HAP-1 (cell line): Measurements from ENCODE around the gene DHPS.

Experiments
- DNase-seq, 2 experiments: peaks; one replicate each; pipeline ENCODE4 v3.0.0-alpha.2; 2016 to 2020; ENCODE audit warnings: low spot score in 2 of 2
- H3K27me3 ChIP-seq: fragments of 250-450 bp; sonication (Bioruptor Pico); 2 replicates; pipeline ENCODE4 v1.5.1; 2020; ENCODE audit warnings: low read depth, mild to moderate bottlenecking, moderate library complexity
- H3K36me3 ChIP-seq: fragments of 250-450 bp; sonication (Bioruptor Pico); replicated peaks from 2 replicates; pipeline ENCODE4 v1.5.1; 2020; ENCODE audit warnings: mild to moderate bottlenecking
- H3K4me1 ChIP-seq: fragments of 250-450 bp; sonication (Bioruptor Pico); 2 replicates; pipeline ENCODE4 v1.5.1; 2020; ENCODE audit warnings: mild to moderate bottlenecking
- H3K4me3 ChIP-seq: fragments of 250-450 bp; sonication (Bioruptor Pico); 2 replicates; pipeline ENCODE4 v1.5.1; 2020; ENCODE audit warnings: mild to moderate bottlenecking, moderate library complexity
- H3K9me3 ChIP-seq: fragments of 250-450 bp; sonication (Bioruptor Pico); 2 replicates; pipeline ENCODE4 v1.5.1; 2020; ENCODE audit warnings: mild to moderate bottlenecking, moderate library complexity
- in situ Hi-C: fragments of 300-500 bp; cut with MboI; formaldehyde crosslinking; loops from 3 replicates; pipeline ENCODE4 v1.14.3; 2020; ENCODE audit warnings: low sequenced_read_pairs, inconsistent platforms, mixed read lengths

Gene DHPS

GRCh38 chr19:12676384-12676792, 5.3 kb downstream of the DHPS start:
- H3K27me3 ChIP-seq = no peaks in the 10 kb centered on the region
- no peaks in the 10 kb centered on the region for H3K9me3 ChIP-seq
- no peaks in the 10 kb centered on the region for H3K4me1 ChIP-seq
- peaks cover 76% of the 10 kb centered on the region for H3K36me3 ChIP-seq
- no peak overlapping the region for H3K4me3 ChIP-seq
- in situ Hi-C loops = no loop called here
- peak; percentile 60 to 96 for DNase-seq

DNA sequence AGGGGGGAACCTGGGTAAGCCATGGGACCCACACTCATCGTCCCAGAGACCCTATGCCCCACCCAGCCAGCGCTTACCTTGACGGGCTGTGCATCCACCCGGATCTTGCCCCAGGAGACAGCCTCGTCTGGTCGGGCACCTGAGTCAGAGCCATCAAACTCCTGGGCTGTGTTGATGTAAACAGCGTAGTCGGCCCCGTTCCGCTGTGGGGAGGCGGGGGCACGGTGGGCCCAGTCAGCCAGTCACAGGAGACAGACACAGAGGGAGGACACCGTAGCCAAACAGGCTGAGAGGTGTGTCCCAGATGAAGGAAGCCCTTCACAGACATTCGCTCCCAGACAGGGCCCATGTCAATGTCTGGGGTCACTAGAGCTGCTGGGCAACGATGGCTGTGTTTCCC, 5.7 kb downstream of the DHPS start:
- no peak overlapping the region for H3K4me3 ChIP-seq
- no peaks in the 10 kb centered on the region for H3K27me3 ChIP-seq
- no peak for DNase-seq
- in situ Hi-C loops = no loop called here
- no peaks in the 10 kb centered on the region for H3K4me1 ChIP-seq
- H3K9me3 ChIP-seq = no peaks in the 10 kb centered on the region
- peaks cover 76% of the 10 kb centered on the region for H3K36me3 ChIP-seq

- H3K4me1 ChIP-seq = peaks cover 2% of the 10 kb centered on the region; the same call in 1 of the 2 replicates
- DNase-seq = no peak
- no peaks in the 10 kb centered on the region for H3K9me3 ChIP-seq
- peaks cover 76% of the 10 kb centered on the region for H3K36me3 ChIP-seq
- H3K4me3 ChIP-seq = no peak overlapping the region
- in situ Hi-C loops = no loop called here
- no peaks in the 10 kb centered on the region for H3K27me3 ChIP-seq
Observed at GRCh38 chr19:12675399-12675798, 6.3 kb downstream of the DHPS start.

DNA sequence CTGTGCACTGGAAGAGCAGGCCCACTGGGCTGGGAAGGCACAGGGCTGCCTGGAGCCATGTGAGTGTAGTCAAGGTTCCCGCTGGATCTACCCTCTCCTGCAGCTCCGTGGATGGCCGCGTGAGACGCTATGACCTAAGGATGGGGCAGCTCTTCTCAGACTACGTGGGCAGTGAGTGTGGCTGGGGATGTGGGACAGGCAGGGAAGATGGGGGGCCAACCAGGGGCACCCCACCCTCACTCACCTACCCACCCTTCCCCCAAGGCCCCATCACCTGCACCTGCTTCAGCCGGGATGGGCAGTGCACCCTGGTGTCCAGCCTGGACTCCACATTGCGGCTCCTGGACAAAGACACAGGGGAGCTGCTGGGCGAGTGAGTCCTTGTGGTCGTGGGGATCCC, 8.9 kb downstream of the DHPS start:
- in situ Hi-C loops = loop anchor here (5.0 kb wide), 1 partner anchor 110 kb away; no protein-coding TSS in a partner anchor
- DNase-seq = no peak
- Histone ChIP-seq H3K36me3 (peaks cover 64% of the 10 kb centered on the region), H3K4me3 (no peak overlapping the region), H3K9me3 (peaks cover 7% of the 10 kb centered on the region; the same call in 1 of the 2 replicates), H3K27me3 (no peaks in the 10 kb centered on the region), H3K4me1 (peaks cover 11% of the 10 kb centered on the region)

DNA sequence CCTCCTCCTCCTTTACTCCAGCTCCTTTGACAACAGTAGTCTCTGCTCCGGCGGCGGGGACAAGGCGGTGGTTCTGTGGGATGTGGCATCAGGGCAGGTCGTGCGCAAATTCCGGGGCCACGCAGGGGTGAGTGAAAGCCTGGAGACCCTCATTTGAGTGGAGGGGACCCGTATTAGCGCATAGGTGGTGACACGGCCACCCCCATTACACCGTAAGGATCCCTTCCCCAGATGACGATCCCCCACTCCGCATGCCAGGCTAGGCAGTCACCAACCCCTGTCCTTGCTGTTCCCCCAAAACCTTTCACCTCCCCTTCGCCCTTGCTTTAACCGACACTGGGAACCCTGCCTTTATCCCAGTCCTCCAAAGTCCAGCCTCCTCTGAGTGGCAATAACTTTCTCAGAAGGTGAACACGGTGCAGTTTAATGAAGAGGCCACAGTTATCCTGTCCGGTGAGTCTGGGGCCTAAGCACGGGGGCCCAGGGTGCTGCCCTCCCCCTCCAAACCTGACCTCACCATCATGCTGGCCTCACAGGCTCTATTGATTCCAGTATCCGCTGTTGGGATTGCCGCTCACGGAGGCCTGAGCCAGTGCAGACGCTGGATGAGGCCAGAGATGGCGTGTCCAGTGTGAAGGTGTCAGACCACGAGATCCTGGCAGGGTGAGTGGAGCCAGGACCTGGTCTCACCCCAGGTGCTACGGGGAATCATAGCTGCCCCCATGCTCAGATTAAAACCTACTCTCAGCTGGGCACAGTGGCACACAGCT, 11.3 kb downstream of the DHPS start:
- in situ Hi-C loops = loop anchor here (5.0 kb wide), 1 partner anchor 108 kb away; no protein-coding TSS in a partner anchor
- H3K9me3 ChIP-seq = peaks cover 7% of the 10 kb centered on the region; the same call in 1 of the 2 replicates
- H3K4me3 ChIP-seq = peak overlapping the region; percentile 97
- peaks cover 21% of the 10 kb centered on the region for H3K4me1 ChIP-seq
- DNase-seq = no peak
- H3K27me3 ChIP-seq = no peaks in the 10 kb centered on the region
- peaks cover 41% of the 10 kb centered on the region for H3K36me3 ChIP-seq

GRCh38 chr19:12669270-12670158, 12.2 kb downstream of the DHPS start:
- Histone ChIP-seq H3K4me3 (peak overlapping the region; percentile 97), H3K36me3 (peaks cover 39% of the 10 kb centered on the region), H3K4me1 (peaks cover 21% of the 10 kb centered on the region), H3K27me3 (no peaks in the 10 kb centered on the region), H3K9me3 (peaks cover 7% of the 10 kb centered on the region; the same call in 1 of the 2 replicates)
- in situ Hi-C loops = loop anchor here (5.0 kb wide), 1 partner anchor 107 kb away; no protein-coding TSS in a partner anchor
- peak; percentile 80 to 82 for DNase-seq

- DNase-seq = peak in 1 of 2 experiments; percentile 51
- H3K9me3 ChIP-seq = peaks cover 7% of the 10 kb centered on the region; the same call in 1 of the 2 replicates
- H3K4me3 ChIP-seq = peak overlapping the region; percentile 97
- H3K27me3 ChIP-seq = no peaks in the 10 kb centered on the region
- peaks cover 21% of the 10 kb centered on the region for H3K4me1 ChIP-seq
- peaks cover 39% of the 10 kb centered on the region for H3K36me3 ChIP-seq
- in situ Hi-C loops = no loop called here
Observed at GRCh38 chr19:12668932-12669269, 12.8 kb downstream of the DHPS start.

DNA sequence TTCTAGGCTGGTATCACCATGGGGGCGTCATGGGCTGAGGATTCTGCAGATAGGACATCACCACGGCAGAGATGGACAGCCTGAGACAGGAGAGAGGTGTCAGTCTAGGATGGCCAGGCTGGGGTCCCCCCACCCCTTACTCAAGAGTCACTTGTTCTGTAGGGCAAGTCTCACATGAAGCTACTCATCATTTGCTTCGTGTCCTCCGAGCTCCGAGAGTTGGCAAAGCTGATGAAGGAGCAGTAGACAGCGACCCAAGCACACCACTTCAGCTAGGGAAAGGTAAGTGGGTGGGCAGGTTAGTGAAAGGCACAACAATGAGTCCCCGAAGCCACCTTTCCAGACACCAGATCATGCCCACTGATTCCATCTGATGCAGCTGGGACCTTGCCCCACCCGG, 13.3 kb downstream of the DHPS start:
- Histone ChIP-seq H3K27me3 (no peaks in the 10 kb centered on the region), H3K9me3 (peaks cover 7% of the 10 kb centered on the region; the same call in 1 of the 2 replicates), H3K36me3 (peaks cover 40% of the 10 kb centered on the region), H3K4me3 (peak overlapping the region; percentile 97), H3K4me1 (peaks cover 21% of the 10 kb centered on the region)
- no peak for DNase-seq
- in situ Hi-C loops = no loop called here

- H3K27me3 ChIP-seq = no peaks in the 10 kb centered on the region
- DNase-seq = no peak
- H3K9me3 ChIP-seq = peaks cover 7% of the 10 kb centered on the region; the same call in 1 of the 2 replicates
- peaks cover 21% of the 10 kb centered on the region for H3K4me1 ChIP-seq
- H3K36me3 ChIP-seq = peaks cover 45% of the 10 kb centered on the region
- in situ Hi-C loops = no loop called here
- no peak overlapping the region; the same call in 1 of the 2 replicates for H3K4me3 ChIP-seq
Observed at GRCh38 chr19:12667731-12668302, 13.9 kb downstream of the DHPS start.

DNA sequence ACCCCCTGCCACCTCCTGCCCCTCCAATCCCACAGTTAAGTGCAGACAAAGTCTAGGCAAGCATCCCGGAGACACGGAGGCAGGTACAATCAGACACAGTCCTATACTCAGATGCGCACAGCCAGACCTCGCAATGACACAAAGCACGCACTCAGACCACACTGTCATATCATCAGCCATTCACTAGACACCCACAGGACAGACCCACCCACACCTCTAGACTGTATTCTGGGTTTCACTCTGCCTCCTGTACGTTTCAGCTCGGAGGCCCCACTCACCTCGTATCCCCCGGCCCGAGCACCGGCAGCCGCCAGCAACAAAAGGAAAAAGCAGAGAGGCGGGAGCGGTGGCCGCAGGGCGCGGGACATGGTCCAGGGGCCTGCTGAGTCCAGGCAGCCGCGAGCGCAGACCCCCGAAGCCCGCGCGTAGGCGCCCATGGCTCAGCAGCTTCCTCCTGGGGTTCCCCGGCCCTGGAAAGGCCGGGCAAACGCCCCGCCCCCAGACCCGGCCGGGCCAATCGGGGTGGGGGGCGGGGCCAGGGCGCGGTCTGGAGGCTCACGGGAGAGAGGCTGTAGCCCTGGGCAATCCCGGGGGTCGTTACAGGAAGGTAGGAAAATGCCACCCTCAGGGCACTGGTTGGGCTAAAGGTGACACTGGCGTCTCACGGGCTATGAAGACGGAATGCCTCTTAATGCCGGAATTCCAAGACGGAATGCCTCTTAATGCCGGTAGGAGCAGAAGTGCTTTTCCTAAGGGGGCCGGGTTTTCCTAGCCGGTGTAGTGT, 15.2 kb downstream of the DHPS start, which contains the start of the genes MAN2B1 and WDR83:
Gene MAN2B1 (minus strand): TSS at position 478 of the 784 bp plus-strand sequence. CDS start 41 bp downstream, at position 437.
Gene WDR83 (plus strand): TSS at position 543 of the 784 bp plus-strand sequence. CDS start 2,984 bp downstream, outside the sequence.
- Histone ChIP-seq H3K9me3 (peaks cover 7% of the 10 kb centered on the region; the same call in 1 of the 2 replicates), H3K4me1 (peaks cover 21% of the 10 kb centered on the region), H3K4me3 (peak within 1 kb of the TSS; percentile 91), H3K36me3 (peaks cover 40% of the 10 kb centered on the region), H3K27me3 (no peaks in the 10 kb centered on the region)
- in situ Hi-C loops = no loop called here
- peak; percentile 78 to 90 for DNase-seq

DNA sequence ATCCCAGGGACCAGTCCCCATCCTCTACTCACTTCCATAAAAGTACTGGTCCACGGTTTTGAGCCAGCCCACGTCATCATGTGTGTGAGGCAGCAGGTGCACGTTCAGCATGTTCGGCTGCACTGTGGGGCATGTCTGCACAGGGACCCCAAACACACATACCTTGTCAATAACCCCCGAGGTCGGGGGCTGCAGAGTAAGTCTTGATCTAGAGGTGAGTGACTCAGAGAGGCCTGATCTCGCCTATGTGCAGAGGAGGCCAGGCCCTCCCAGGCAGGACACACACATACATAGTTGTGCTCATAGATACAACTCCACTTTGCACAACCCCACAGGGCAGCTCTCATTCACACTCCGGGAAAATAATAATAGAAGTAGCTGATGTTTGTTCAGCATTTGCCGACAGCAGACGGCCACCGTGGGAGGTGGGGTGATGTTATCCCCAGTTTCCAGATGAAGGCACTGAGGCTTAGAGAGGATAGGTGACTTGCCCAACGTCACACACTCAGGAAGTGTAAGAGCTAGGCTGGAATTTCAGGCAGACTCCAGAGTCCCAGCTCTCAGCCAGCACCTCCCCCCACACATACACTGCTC, 15.9 kb downstream of the DHPS start:
- peaks cover 45% of the 10 kb centered on the region for H3K36me3 ChIP-seq
- H3K4me3 ChIP-seq = peak overlapping the region; percentile 91
- in situ Hi-C loops = no loop called here
- H3K9me3 ChIP-seq = peaks cover 7% of the 10 kb centered on the region; the same call in 1 of the 2 replicates
- no peak for DNase-seq
- no peaks in the 10 kb centered on the region for H3K27me3 ChIP-seq
- peaks cover 21% of the 10 kb centered on the region for H3K4me1 ChIP-seq

GRCh38 chr19:12665281-12665573, 16.5 kb downstream of the DHPS start:
- Histone ChIP-seq H3K36me3 (peaks cover 47% of the 10 kb centered on the region), H3K4me1 (peaks cover 19% of the 10 kb centered on the region), H3K9me3 (peaks cover 7% of the 10 kb centered on the region; the same call in 1 of the 2 replicates), H3K27me3 (no peaks in the 10 kb centered on the region), H3K4me3 (no peak overlapping the region)
- in situ Hi-C loops = no loop called here
- DNase-seq = no peak
